Ascending aorta (tissue), 2 donors: ENCODE results near the gene NFATC2. TPM values are rescaled to one million over a fixed set of nuclear protein-coding genes. Genes with fewer than 3 reads are reported as not detected.
A peak's percentile ranks its signal among the peaks of the same experiment; 100 is the strongest.

Experiments
- DNase-seq, 2 donors: peaks; one replicate each; pipeline ENCODE4 v3.0.0-alpha.2; 2019; ENCODE audit warnings: low spot score in 2 of 2
- H3K27ac ChIP-seq, 2 donors: fragments of 200-600 bp; sonication (generic); one replicate each; pipeline ENCODE4 v1.5.1; 2016 to 2017; ENCODE audit warnings: mild to moderate bottlenecking in 1 of 2
- H3K27me3 ChIP-seq: fragments of 200-600 bp; sonication (generic); one replicate; pipeline ENCODE4 v1.5.1; 2017
- H3K36me3 ChIP-seq, 2 donors: fragments of 200-600 bp; sonication (generic); one replicate each; pipeline ENCODE4 v1.5.1; 2016
- H3K4me1 ChIP-seq, 2 donors: fragments of 200-600 bp; sonication (generic); one replicate each; pipeline ENCODE4 v1.5.1; 2016 to 2017; ENCODE audit warnings: mild to moderate bottlenecking in 1 of 2
- H3K4me3 ChIP-seq, 2 donors: fragments of 200-600 bp; sonication (generic); one replicate each; pipeline ENCODE4 v1.5.1; 2016 to 2017; ENCODE audit warnings: mild to moderate bottlenecking in 1 of 2
- H3K9me3 ChIP-seq, 2 donors: fragments of 200-600 bp; sonication (generic); one replicate each; pipeline ENCODE4 v1.5.1; 2016
- CTCF ChIP-seq, 3 experiments: fragments of 200-600 bp in 2 of 3; fragments of 450-650 bp in 1 of 3; sonication (generic) in 2 of 3; IDR thresholded peaks; one replicate each; pipeline ENCODE4 v1.5.1; 2016 to 2019; ENCODE audit warnings: antibody characterized with exemption in 3 of 3, mild to moderate bottlenecking in 1 of 3, moderate library complexity in 1 of 3
- intact Hi-C: fragments of 100-400 bp; cut with DNase I; formaldehyde crosslinking; loops from one replicate; pipeline ENCODE4 v1.15.1; 2023
- total RNA-seq: library from RNA; depleted of rRNA; stranded (reverse); fragments of >200 nt; gene quantifications from one replicate; pipeline ENCODE4 v1.1.0, GENCODE V29; 2016

Gene NFATC2
- total RNA-seq, 1 donor from 2014 or later: 7.9 TPM

GRCh38 chr20:51374961-51375360, 167.6 kb downstream of the NFATC2 start:
- no peaks in the 10 kb centered on the region for H3K36me3 ChIP-seq
- H3K27me3 ChIP-seq: no peaks in the 10 kb centered on the region
- TF ChIP-seq CTCF (IDR thresholded peaks at IDR 0.05): no peak
- H3K9me3 ChIP-seq: no peaks in the 10 kb centered on the region
- intact Hi-C loops: loop anchor here (5.0 kb wide), 1 partner anchor 707 kb away; no protein-coding TSS in a partner anchor
- no peak for DNase-seq
- no peak overlapping the region for H3K27ac ChIP-seq
- peaks cover 0 to 3% of the 10 kb centered on the region in 2 donors for H3K4me1 ChIP-seq
- no peak overlapping the region for H3K4me3 ChIP-seq

- H3K4me1 ChIP-seq: peaks cover 0 to 3% of the 10 kb centered on the region in 2 donors
- no peaks in the 10 kb centered on the region for H3K27me3 ChIP-seq
- no peaks in the 10 kb centered on the region for H3K9me3 ChIP-seq
- TF ChIP-seq CTCF (IDR thresholded peaks at IDR 0.05): no peak
- H3K4me3 ChIP-seq: no peak overlapping the region
- intact Hi-C loops: loop anchor here (5.0 kb wide), 1 partner anchor 708 kb away; no protein-coding TSS in a partner anchor
- DNase-seq: no peak
- no peak overlapping the region for H3K27ac ChIP-seq
- no peaks in the 10 kb centered on the region for H3K36me3 ChIP-seq
Observed at GRCh38 chr20:51374456-51374830, 168.1 kb downstream of the NFATC2 start.

- intact Hi-C loops: loop anchor here (5.0 kb wide), 1 partner anchor 708 kb away; no protein-coding TSS in a partner anchor
- TF ChIP-seq CTCF (IDR thresholded peaks at IDR 0.05): no peak
Observed at GRCh38 chr20:51373713-51374455, 168.6 kb downstream of the NFATC2 start.

GRCh38 chr20:51372966-51373365, 169.6 kb downstream of the NFATC2 start:
- no peak for TF ChIP-seq CTCF (IDR thresholded peaks at IDR 0.05)
- peaks cover 0 to 3% of the 10 kb centered on the region in 2 donors for H3K4me1 ChIP-seq
- no peak overlapping the region for H3K4me3 ChIP-seq
- H3K27ac ChIP-seq: no peak overlapping the region
- intact Hi-C loops: loop anchor here (1.0 to 5.0 kb wide), 2 partner anchors 222 to 709 kb away; no protein-coding TSS in a partner anchor
- no peaks in the 10 kb centered on the region for H3K9me3 ChIP-seq
- no peak for DNase-seq
- H3K27me3 ChIP-seq: no peaks in the 10 kb centered on the region
- H3K36me3 ChIP-seq: no peaks in the 10 kb centered on the region

More at GRCh38 chr20:51373713-51374455, 168.6 kb downstream of the NFATC2 start:
- H3K27me3 ChIP-seq: no peaks in the 10 kb centered on the region
- no peak overlapping the region for H3K4me3 ChIP-seq
- H3K27ac ChIP-seq: no peak overlapping the region
- no peaks in the 10 kb centered on the region for H3K36me3 ChIP-seq
- no peaks in the 10 kb centered on the region for H3K9me3 ChIP-seq
- peaks cover 0 to 3% of the 10 kb centered on the region in 2 donors for H3K4me1 ChIP-seq
- DNase-seq: no peak

GRCh38 chr20:51372176-51372803, 170.2 kb downstream of the NFATC2 start:
- H3K27me3 ChIP-seq: no peaks in the 10 kb centered on the region
- peaks cover 0 to 3% of the 10 kb centered on the region in 2 donors for H3K4me1 ChIP-seq
- peak; percentile 66 to 89 (median 84) for TF ChIP-seq CTCF (IDR thresholded peaks at IDR 0.05)
- H3K27ac ChIP-seq: no peak overlapping the region
- H3K36me3 ChIP-seq: no peaks in the 10 kb centered on the region
- no peaks in the 10 kb centered on the region for H3K9me3 ChIP-seq
- no peak overlapping the region for H3K4me3 ChIP-seq
- DNase-seq: peak in 1 of 2 donors; percentile 76
- intact Hi-C loops: loop anchor here (1.0 to 5.0 kb wide), 2 partner anchors 223 to 710 kb away; no protein-coding TSS in a partner anchor
